GM23248 (cell line): Measurements from ENCODE around the gene SLC7A4.

Source experiments
- EZH2 ChIP-seq: fragments of 200-600 bp; sonication (generic); IDR thresholded peaks from 2 replicates; pipeline ENCODE4 v1.6.1; 2018; ENCODE audit warnings: antibody characterized with exemption, mild to moderate bottlenecking; ENCODE audit not compliant: insufficient read depth, poor library complexity, severe bottlenecking
- EZH2phosphoT487 ChIP-seq: fragments of 200-600 bp; sonication (generic); IDR thresholded peaks from 2 replicates; pipeline ENCODE4 v1.6.1; 2018; ENCODE audit warnings: antibody characterized with exemption, moderate library complexity, mild to moderate bottlenecking, low read depth; ENCODE audit not compliant: insufficient read depth

DNA sequence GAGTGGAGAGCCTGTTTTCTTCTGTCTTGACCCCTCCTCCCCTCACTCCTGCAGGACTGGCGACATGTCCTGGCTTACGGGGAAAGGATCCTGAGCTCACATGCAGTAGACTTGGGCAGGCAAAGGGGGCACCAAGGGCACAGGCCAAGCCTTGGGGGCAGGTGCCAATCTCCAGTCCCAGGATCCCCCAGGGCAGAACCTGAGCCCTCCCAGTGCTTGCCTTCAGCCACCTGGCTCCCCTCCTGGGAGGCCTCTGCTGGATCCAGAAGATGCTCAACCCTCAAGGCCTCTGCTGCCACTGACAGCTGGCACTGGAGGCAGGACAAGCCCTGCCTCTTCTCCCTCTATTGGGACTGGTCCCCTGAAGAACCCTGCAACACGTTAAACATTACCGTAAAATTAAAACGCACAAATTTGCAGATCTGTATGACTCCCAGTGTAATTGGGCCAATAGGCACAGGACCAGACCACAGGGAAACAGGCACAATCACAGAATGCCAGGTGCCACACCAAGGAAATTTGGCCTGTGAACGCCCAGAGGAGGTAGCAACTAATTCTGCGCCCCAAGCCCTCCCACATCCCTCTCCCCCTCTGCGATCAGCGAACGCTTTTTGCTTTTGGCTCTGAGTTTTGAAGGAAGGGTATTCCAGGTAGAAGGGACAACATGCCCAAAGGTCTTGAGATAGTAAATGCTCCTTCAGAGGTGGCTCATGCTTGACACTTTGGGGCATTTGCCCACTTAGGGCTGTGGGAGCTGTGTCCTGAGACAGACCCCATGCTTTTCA, 51.2 kb downstream of the SLC7A4 start:
- TF ChIP-seq EZH2phosphoT487 (no peak), EZH2 (no peak)
